ENCODE measurements around the gene VN1R5.
A peak's percentile ranks its signal among the peaks of the same experiment; 100 is the strongest.
"Not testable (repeated sequence)": the region's sequence is repeated elsewhere in the genome, so short reads cannot be mapped to it uniquely, and the experiment has no call there.

The VN1R5 gene

DNA sequence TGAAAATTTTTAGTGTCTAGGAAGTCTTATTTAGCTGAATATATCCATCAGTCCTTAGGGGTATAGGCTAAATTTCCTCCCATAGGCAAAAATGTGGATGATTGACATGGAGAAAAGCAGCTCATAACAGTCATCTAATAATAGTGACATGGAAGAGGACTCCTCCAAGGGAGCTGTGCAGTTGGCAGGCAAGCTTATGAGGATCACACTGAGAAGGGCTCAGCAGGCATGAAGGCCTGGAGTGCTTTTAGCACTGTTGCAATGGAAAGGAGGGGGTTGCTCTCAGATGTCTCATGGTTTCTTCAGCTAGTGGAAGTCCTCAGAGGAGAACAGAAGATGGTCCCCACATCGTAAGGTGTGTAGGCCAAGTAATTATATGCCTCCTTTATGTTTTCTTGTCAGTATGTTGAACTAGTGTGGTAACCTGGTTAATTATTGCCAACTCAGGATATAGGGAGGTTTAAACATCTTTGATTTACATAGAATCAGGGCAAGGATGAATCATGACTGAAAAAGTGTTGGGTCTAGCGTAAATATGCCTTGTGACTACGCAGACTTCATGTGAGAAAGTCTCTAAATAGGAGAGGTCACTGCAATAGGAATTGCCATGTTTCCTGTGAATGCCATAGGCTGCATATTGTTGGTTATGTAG lies 18.9 kb downstream of the VN1R5 start:
- DNase-seq, result no peak

DNA sequence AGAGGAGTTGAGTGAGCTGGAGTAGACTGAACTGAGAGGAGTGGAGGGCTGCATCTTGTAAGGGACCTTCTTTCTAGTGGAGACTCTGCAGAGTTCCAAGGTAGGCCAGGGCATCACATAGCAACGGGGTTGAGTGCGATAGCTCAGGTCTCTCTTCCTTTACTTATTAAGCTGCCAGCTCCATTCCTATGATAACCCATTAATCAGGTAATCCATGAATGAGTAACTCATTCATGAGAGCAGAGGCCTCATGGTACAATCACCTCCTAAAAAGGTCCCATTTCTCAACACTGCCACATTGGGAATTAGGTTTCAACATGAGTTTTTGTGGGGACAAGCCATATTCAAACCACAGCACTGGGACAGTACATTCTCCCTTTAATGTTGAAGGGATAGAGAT lies 21.3 kb downstream of the VN1R5 start:
- no peak for DNase-seq

DNA sequence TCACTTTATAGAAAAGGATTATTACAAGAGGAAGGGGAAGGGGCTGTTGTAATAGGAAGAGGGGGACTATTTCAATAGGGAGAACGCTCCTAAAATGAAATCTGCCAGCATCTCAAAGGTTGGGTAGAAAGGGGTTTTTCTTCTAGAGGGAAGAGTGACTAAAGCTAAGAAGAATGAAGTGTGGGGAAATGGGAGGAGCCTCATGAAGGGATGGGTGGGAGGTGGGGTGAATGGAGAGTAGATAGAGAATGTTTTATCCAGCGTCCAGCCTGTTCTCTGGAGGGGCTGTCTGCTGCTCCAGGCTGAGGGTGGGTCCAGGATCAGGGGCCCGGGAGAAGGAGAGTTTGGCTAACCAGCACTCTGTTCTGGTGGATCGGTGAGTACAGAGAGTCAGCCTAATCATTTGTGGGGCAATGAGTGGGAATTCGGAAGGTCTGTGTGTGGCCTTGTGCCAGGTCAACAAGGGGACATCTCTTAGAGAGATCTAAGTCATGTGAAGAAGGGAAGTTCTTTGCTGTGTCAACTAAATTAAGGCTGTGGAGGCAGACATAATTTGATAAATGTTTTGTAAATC lies 25.2 kb downstream of the VN1R5 start:
- DNase-seq, result no peak

DNA sequence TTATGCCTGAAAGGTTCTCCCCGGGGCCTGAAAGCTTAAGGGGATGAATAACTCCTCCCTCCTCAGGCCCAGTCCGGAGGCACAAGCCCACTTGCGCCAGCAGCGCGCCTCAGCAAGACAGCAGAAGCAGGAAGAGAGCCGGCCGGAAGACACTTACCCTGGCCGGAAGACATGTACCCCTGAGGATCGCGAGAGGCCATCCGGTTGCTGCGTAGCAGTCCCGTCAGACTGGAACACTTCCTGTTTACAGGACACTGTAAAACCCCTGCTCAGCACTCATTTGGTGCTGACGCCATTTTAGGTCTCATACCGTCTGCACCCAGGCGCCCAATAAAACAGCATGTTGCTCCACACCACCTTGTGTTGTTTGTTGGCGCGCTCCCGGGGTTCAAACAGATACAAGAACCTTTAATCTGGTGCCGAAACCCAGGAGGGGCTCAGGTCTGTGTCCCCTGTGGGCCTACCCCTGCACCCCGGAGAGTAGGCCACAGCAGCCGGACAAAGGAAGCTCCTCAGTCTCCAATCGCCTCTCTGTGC lies 30.3 kb downstream of the VN1R5 start:
- no peak for DNase-seq

DNA sequence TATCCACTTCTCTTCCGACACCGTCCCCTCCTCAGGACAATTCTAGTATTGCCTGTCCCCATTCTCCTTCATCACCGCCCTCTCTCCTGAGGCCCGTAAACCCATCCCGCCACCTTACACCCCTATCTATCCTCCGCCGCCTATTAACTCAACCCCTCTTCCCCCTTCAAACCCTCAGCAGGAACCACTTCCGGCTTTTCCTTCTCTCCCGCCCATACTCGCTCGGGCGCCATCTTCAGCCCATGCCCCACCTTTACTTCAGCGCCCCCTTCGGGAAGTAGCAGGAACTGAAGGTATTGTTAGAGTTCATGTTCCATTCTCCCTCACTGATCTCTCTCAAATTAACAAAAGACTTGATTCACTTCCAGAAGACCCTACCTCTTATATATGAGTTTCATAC lies 31.6 kb downstream of the VN1R5 start:
- DNase-seq, result peak; percentile 33

DNA sequence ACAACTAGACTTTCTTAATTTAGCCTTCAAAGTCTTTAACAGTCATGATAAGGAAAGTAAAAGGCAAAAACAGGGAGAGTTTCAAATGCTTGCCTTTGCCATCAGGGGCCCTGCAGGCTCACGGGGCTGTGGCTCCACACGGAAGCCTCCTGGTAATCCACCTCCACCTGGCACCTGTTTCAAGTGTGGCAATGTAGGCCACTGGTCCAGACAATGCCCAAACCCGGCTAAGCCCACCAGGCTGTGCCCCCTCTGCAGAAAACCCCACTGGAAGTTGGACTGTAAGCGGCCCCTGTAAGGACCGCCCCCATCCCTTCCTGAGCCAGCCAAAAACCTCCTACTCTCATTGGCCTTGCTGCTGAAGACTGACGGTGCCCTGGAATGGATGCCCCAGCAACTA lies 32.5 kb downstream of the VN1R5 start:
- DNase-seq, result no peak

DNA sequence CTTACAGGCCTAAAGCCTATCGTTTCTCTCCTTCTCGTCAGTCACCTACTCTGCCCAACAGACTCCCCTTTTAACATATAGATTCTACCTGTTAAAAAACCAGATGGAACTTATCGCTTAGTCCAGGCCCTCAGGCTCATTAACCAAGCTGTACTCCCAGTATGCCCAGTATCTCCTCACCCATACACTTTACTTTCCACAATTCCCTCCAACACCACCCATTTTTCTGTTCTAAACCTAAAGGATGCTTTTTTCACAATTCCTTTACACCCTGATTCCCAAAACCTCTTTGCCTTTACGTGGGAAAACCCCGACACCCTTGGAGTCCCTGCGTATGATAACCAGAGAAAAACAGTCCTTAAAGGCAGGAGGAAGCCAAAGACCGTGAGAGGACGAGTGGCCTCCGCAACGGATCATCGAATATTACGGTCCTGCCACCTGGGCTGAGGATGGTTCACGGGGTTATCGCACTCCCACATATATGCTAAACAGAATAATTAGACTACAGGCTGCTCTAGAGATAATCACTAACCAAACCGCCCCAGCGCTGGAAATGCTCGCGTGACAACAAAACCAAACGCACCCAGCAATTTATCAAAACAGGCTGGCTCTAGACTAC lies 33.5 kb downstream of the VN1R5 start:
- not testable (repeated sequence) for DNase-seq

DNA sequence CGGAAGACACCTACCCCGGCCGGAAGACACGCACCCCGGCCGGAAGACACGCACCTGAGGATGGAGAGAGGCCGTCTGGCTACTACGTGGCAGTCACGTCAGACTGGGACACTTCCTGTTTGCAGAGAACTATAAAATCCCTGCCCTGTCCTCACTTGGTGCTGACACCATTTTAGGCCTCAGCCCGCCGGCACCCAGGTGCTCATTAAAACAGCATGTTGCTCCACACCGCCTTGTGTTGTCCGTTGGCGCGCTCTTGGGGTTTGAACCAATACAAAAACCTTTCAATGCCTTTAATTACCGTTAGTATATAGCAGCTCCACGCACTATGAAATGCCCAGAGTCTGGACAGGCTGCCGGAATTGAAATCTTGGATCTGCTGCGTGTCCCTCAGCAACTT lies 34.7 kb downstream of the VN1R5 start:
- DNase-seq, result no peak

DNA sequence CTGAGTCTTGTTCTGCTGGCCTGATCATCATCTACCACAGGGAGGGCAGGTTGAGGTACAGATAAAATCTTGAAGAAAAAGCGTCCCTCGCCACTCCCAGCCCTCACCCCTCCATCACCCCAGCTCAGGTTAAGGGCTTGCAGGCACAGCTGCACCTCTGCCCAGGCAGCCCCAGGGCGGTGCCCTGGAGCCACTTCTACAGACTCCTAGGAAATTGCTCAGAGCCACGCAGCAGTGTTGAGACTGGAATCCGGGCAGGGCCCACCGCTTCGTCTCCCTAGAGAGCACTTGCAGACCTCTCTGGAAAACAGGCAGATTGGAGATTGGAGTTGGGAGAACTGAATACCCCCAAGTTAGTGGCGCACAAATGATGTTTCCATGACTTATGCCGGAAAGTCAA lies 35.3 kb downstream of the VN1R5 start:
- no peak for DNase-seq

DNA sequence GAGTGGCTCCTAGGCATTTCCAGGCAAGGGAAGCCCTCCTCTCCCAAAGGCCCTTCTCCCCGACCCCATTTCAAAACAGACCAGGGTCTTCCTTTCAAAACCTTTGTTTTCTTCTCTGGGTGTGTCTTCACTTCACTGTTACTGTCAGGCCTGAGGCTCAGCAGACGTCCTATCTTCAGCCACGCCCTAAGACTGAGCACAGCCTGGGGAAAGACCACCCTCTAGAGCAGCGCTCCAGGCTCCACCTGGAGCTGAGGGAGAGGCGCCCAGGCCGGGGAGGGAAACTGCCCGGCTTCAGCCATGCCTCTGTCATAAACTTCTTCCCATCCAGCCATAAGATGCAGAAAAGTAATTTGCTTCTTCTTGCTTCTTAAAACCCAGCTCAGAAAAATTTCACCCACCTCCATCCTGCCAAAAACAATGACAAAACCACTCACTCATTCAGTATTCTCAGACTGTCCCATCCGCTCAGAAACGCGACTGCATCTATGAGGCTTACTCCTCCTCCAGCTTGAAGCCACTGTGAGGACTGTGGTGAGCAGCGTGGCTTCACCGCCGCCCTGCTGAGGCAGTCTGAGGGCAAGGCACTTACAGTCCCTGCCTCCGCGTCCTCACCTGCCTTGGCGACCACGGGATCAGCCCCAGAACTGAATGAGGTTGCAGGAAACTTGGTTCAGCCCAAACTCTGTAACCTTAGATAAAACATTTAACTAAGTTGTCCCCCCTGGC lies 36.1 kb downstream of the VN1R5 start:
- peak; percentile 19 for DNase-seq

DNA sequence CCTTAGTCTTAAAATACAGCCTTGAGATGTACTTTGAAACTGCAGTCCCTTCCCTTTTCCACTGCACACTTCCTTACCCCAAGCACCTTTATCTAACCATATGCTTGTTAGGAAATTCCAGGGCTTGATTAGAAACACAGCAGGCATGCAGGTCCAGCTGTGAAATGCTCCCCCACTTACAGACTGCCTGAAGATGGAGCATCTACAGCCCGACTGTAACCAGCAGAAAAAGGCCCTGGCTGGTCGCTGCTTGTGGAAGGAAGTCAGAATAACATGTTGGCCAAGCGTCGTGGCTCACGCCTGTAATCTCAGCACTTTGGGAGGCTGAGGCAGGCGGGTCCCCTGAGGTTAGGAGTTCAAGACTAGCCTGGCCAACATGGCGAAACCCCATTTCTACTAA lies 37.2 kb downstream of the VN1R5 start:
- DNase-seq, result no peak

DNA sequence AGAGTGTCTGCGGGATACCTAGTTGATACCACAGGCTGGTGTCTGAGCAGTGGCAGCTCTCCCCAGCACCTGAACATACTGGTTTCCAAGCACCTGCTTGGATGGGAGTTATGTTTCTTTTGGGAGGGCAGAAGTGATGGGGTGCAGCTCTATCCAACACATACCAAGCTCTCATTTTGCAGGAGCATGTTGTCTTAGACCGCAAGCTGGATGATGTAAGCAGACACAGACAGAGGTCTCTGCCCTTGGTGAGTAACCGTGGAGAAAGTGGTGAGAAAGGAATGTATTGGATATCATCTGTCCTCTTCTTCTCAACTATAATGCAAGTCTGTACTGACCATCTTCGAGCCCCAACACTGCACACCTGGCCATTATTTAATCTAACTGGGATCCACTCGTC lies 38.4 kb downstream of the VN1R5 start:
- no peak for DNase-seq

DNA sequence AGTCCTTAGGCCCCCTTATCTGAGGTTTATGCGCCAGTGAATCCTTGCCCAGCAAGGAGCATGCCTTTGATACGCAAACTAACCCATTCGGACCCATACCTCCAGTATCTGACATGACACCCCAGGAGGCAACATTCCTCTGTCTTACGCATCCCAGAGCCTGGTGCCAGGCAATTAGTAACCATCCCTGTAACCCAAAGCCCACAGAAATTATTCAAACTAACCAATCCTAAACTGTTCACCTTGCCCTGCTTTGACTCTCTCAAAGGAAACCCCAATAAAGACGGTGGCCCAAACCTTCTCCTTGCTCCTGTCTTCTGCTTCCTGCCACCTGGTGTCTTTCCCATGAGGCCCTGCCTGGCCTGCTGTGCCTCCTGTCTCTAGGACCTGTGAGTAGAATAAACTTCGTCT lies 39.4 kb downstream of the VN1R5 start:
- DNase-seq, result no peak

DNA sequence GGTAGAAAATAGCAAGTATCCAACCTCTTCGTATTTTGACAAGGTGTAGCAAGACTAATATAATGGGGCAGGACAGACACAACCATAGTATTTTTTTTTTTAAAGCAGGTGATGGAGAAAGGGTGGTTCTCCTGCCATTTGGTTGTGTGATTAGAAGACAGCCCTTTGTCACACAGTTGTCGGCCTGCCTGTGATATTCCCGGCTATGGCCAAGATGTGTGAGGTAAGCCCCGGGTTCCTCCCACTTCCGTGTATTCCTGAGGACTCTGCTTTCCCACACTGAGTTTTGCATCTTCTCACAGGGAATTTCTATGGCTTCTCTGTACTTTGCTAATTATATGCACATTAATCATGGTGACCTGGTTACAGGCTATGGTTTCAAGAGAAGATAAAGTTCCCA lies 39.9 kb downstream of the VN1R5 start:
- DNase-seq, result no peak

DNA sequence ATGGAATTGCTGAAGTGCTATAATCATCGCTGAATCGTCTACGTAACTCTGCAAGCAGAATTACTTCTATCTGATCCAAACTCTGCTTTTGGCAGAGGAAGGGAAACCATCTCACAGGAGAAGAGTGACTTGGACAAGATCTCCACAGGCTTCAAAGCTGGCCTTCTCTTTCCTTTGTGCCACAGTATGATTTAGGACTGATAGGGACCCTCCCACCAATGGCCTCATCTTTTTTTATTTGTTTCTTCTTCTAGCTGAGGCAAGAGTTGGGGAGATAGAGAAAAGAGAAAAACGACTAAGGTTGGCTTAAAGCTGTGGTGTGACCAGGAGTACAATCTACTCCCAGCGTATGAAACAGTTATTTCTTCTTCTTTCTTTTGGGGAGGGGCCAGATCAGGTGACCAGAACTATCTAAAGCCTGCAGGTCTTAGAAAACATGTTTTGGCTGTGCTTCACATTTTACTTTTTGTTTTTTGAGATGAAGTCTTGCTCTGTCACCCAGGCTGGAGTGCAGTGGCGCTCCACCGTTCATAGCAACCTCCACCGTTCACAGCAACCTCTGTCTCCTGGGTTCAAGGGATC lies 40.8 kb downstream of the VN1R5 start:
- no peak for DNase-seq

DNA sequence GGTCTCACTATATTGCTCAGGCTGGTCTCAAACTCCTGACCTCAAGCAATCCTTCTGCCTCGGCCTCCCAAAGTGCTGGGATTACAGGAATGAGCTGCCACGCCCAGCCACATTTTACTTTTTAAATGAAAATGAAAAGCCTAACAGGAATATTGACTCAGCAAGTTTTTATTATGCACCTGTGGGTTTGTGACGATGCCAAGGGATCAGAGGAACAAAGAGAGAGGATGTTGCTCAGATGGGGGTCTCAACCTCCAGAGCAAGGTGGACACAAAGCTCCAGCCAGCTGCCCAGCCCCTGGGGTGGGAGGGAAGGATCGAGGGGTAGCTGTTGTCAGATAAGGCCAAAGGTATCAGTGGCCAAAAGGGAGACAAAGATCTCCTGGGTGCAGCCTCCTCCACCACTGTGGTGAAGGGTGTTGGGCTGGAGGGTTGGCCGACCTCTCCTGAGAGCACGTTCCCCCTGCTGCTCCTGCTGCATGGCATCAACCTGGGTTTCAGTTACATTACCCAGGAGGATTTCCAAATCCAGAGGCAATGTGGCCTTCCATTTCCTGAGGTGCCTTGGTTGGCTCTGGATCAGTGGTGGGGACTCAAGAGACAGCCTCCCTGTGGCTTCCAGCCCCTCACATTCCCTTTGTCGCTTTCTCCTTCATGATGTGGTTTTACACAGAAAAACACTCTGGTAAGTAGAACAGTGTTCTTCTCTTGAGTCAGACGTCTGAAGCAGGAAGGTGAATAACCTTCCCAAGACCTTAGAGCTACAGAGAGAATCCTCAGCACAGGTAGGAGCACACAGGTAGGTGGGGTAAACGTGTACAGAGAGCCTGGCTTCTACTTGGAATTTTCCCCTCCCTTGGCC lies 41.6 kb downstream of the VN1R5 start:
- peak; percentile 37 for DNase-seq

DNA sequence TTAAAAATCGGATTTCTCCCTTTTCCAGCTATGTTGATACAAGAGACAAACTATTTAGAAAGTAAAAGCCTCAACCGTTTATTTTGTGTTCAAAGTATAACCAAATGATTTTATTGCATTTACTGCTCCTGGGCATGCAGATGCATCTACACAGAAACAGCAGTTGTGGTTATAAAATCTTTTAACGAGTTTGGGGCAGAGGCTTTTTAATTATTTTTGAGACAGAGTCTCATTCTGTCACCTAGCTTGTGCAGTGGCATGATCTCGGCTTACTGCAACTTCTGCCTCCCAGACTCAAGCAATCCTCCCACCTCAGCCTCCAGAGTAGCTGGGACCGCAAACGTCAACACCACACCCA lies 42.2 kb downstream of the VN1R5 start:
- no peak for DNase-seq

DNA sequence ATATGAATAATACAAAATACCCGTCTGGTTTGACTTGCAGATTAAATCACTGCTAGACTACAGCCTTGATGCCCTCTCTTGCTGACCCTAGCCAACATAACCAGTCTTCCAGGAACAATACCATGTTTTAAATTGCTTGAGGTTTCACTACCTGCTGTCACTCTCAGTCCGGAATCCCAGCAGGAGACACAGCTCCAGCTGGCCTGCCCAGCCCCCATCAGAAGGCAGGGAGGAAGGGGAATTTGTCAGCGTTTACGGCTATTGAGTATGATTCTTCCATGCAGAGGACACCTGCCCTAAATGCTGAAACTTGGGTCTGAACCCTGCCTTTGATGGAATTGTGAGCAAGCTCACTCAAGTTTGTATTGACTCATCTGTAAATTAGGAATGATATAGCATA lies 42.8 kb downstream of the VN1R5 start:
- peak; percentile 26 for DNase-seq

DNA sequence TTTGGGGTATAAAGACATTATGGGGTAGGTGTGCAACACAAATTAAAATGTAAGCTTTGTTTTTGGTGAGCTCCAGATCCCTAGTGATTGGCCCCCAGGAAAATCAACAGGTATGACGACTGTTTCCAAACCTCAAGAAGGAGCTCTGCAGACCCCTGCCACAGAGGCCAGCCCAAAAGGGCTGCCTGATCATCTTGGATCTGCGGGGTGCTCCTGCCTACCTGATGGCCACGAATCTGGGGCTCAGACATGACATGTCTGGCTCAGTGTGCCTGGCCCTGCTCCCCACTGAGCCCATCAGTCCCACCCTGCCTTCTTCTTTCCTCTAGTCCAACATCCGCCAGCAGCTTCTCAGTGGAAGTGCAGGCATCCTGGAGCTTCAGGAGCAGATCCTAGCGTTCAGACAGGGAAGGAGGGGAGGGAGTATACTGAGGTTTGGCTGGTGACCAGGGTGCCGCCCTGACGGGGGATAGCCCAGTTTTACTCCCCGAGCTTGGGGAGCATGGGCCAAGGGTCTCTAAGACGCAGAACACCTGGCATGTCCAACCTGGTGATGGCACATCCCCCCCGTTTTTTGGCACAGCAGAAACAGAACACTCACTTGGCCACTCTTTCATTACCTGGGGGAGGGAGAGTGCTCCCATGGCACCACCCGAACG lies 44.0 kb downstream of the VN1R5 start:
- DNase-seq, result no peak

DNA sequence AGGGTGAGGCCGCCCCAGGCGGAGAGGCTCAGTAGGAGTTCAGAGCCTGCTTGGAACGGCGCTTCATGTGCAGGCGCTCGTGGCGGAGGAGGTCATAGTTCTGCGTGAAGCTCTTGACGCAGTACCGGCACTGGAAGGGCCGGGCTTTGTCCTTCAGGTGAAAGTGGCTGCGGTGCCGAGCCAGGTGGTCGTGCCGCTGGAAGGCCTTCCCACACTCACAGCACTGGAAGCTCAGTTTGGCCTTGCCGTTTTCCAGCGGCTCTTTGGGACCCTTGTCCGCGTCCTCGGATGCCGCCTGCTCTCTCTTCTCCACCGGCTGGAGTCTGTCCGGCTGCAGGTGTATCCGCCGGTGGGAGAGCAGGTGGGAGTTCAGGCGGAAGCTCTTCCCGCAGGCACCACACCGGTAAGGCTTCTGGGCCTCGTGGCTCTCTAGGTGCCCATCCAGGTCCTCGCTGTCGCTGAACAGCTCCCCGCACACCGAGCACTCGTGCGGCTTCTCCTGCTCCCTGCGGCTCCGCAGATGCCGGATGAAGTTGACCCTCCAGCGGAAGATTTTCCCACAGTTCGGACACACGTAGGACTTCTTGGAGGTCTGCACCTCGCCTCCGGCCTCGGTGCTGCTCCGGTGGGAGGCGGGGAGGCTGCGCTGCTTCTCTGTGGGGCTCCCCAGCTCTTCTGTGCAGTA lies 44.8 kb downstream of the VN1R5 start:
- no peak for DNase-seq

DNA sequence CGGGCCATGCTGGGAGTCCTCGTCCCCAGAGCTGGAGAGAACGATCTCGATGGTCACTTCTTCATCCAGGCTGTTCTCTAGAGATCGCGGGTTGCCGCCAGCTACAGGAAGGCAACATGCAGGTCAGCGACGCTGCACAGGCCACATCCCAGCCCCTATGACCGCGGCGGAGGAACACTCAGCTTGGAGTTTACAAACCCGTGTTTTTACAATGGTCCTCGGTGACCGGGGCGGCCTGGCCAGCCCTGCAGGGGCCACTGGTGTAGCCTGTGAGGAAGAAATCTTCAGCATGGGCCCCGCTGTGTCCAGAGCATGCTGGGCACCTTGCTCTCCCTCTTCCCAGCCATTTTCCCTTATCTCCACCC lies 45.3 kb downstream of the VN1R5 start:
- no peak for DNase-seq
